Type B pancreatic cell (in vitro differentiated cells): ENCODE results near the gene ATF6B. TPM values are rescaled to one million over a fixed set of nuclear protein-coding genes. Genes with fewer than 3 reads are reported as not detected.
A peak's percentile ranks its signal among the peaks of the same experiment; 100 is the strongest.

ENCODE experiments used
- DNase-seq: peaks from one replicate; pipeline ENCODE4 v3.0.0; 2021; ENCODE audit warnings: mixed read lengths; ENCODE audit not compliant: unreplicated experiment; ENCODE audit errors: extremely low spot score
- H3K27ac Mint-ChIP-seq: 2 replicates; pipeline ENCODE4 v1.8.0; 2021; ENCODE audit warnings: mild to moderate bottlenecking, mixed read lengths
- H3K27me3 Mint-ChIP-seq: 2 replicates; pipeline ENCODE4 v1.8.0; 2021; ENCODE audit warnings: mixed read lengths
- H3K36me3 Mint-ChIP-seq: 2 replicates; pipeline ENCODE4 v1.8.0; 2021; ENCODE audit warnings: mixed read lengths
- H3K4me1 Mint-ChIP-seq: one replicate; pipeline ENCODE4 v1.8.0; 2021; ENCODE audit warnings: mixed read lengths; ENCODE audit not compliant: unreplicated experiment
- H3K4me3 Mint-ChIP-seq: 2 replicates; pipeline ENCODE4 v1.8.0; 2021; ENCODE audit warnings: mild to moderate bottlenecking, mixed read lengths
- H3K9me3 Mint-ChIP-seq: 2 replicates; pipeline ENCODE4 v1.8.0; 2021; ENCODE audit warnings: mixed read lengths
- CTCF ChIP-seq: fragments of 200-600 bp; sonication (generic); conservative IDR thresholded peaks from 2 replicates; pipeline ENCODE4 v1.5.0; 2021; ENCODE audit warnings: antibody characterized with exemption, mild to moderate bottlenecking
- total RNA-seq: library from RNA; stranded (reverse); gene quantifications from 2 replicates; pipeline ENCODE4 v1.2.1, GENCODE V29; 2021; ENCODE audit warnings: low replicate concordance

ATF6B gene
- total RNA-seq, 1 donor from 2014 or later, result 95.8 TPM

GRCh38 chr6:32163559-32164258 lies 35.7 kb upstream of the ATF6B start:
- Mint-ChIP-seq H3K4me1 (peaks cover 8% of the 10 kb centered on the region), H3K9me3 (no peaks in the 10 kb centered on the region)
- DNase-seq, result no peak

GRCh38 chr6:32158052-32158451 lies 30.0 kb upstream of the ATF6B start:
- no peak for DNase-seq
- H3K36me3 Mint-ChIP-seq, result peaks cover 22% of the 10 kb centered on the region
- H3K4me3 Mint-ChIP-seq, result no peak overlapping the region
- H3K27me3 Mint-ChIP-seq, result no peaks in the 10 kb centered on the region
- H3K9me3 Mint-ChIP-seq, result no peaks in the 10 kb centered on the region
- no peak for TF ChIP-seq CTCF
- H3K27ac Mint-ChIP-seq, result no peak overlapping the region
- peaks cover 20% of the 10 kb centered on the region for H3K4me1 Mint-ChIP-seq

More at GRCh38 chr6:32163559-32164258, 35.7 kb upstream of the ATF6B start:
- H3K4me3 Mint-ChIP-seq, result no peak overlapping the region
- H3K27ac Mint-ChIP-seq, result no peak overlapping the region
- H3K36me3 Mint-ChIP-seq, result peaks cover 17% of the 10 kb centered on the region
- H3K27me3 Mint-ChIP-seq, result no peaks in the 10 kb centered on the region
- TF ChIP-seq CTCF, result no peak

- no peak overlapping the region for H3K4me3 Mint-ChIP-seq
- H3K27me3 Mint-ChIP-seq, result peaks cover 3% of the 10 kb centered on the region
- no peak overlapping the region for H3K27ac Mint-ChIP-seq
- peaks cover 30% of the 10 kb centered on the region for H3K4me1 Mint-ChIP-seq
- no peaks in the 10 kb centered on the region for H3K9me3 Mint-ChIP-seq
- DNase-seq, result no peak
- peaks cover 22% of the 10 kb centered on the region for H3K36me3 Mint-ChIP-seq
- TF ChIP-seq CTCF, result no peak
Measured at GRCh38 chr6:32156891-32157290, 28.8 kb upstream of the ATF6B start.

- peak overlapping the region; percentile 97 for H3K27ac Mint-ChIP-seq
- H3K36me3 Mint-ChIP-seq, result peaks cover 22% of the 10 kb centered on the region
- TF ChIP-seq CTCF, result peak; percentile 65
- peak; percentile 77 for DNase-seq
- H3K4me3 Mint-ChIP-seq, result peak overlapping the region; percentile 100
- H3K4me1 Mint-ChIP-seq, result peaks cover 40% of the 10 kb centered on the region
- no peaks in the 10 kb centered on the region for H3K9me3 Mint-ChIP-seq
- peaks cover 17% of the 10 kb centered on the region for H3K27me3 Mint-ChIP-seq
Measured at GRCh38 chr6:32154514-32155161, 26.6 kb upstream of the ATF6B start.

- H3K36me3 Mint-ChIP-seq, result peaks cover 22% of the 10 kb centered on the region
- no peaks in the 10 kb centered on the region for H3K9me3 Mint-ChIP-seq
- peaks cover 40% of the 10 kb centered on the region for H3K4me1 Mint-ChIP-seq
- peaks cover 17% of the 10 kb centered on the region for H3K27me3 Mint-ChIP-seq
- H3K27ac Mint-ChIP-seq, result peak within 1 kb of the TSS; percentile 97
- H3K4me3 Mint-ChIP-seq, result peak within 1 kb of the TSS; percentile 100
- DNase-seq, result peak; percentile 86
- peak; percentile 48 for TF ChIP-seq CTCF
Measured at GRCh38 chr6:32153564-32154513, 25.8 kb upstream of the ATF6B start, which contains the start of gene PPT2. TSS of gene PPT2 (plus strand) at chr6:32154141. CDS start at chr6:32154595, 454 bp downstream.
